ENCODE results near the gene RALGPS2.

GRCh38 chr1:178749581-178750166 is 24.6 kb downstream of the RALGPS2 start:
- no peak for TF ChIP-seq EZH2phosphoT487 (IDR thresholded peaks at IDR 0.05; ENCODE audit: low read depth)
- TF ChIP-seq, protein P1, sequence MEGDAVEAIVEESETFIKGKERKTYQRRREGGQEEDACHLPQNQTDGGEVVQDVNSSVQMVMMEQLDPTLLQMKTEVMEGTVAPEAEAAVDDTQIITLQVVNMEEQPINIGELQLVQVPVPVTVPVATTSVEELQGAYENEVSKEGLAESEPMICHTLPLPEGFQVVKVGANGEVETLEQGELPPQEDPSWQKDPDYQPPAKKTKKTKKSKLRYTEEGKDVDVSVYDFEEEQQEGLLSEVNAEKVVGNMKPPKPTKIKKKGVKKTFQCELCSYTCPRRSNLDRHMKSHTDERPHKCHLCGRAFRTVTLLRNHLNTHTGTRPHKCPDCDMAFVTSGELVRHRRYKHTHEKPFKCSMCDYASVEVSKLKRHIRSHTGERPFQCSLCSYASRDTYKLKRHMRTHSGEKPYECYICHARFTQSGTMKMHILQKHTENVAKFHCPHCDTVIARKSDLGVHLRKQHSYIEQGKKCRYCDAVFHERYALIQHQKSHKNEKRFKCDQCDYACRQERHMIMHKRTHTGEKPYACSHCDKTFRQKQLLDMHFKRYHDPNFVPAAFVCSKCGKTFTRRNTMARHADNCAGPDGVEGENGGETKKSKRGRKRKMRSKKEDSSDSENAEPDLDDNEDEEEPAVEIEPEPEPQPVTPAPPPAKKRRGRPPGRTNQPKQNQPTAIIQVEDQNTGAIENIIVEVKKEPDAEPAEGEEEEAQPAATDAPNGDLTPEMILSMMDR (IDR thresholded peaks at IDR 0.05; ENCODE audit: low read depth, low read length), result no peak

Measured in OCI-LY3 (cell line).